Measurements from ENCODE around the gene AIG1.

Gene AIG1

DNA sequence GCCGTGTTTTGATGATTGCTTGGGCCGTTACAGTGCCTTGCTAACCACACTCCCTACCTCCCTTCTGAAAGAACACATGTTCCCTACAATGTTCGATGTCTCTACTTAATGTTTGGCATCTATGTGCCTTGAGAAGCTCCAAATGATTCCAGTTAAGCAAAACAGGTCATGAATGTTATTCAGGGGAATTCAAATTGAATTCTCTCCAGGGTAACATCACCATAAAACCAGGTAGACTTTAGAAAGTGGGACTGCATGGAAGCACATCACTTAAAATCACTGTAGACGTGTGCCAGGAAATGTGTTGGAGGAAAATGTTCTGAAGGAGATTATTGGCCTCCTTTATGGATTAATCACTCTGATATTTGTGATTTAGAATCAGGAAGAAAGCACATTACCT lies 261.7 kb downstream of the AIG1 start:
- no peak overlapping the region for H3K4me2 ChIP-seq (ENCODE audit: low read length)
- no peaks in the 10 kb centered on the region for H3K36me3 ChIP-seq (ENCODE audit: insufficient read depth, low read length)
- no peaks in the 10 kb centered on the region for H3K9me3 ChIP-seq (replicated peaks; ENCODE audit: low read length)
- peaks cover 14% of the 10 kb centered on the region for H3K4me1 ChIP-seq (ENCODE audit: control insufficient read depth, insufficient read depth, low read length)
- no peak overlapping the region for H3K4me3 ChIP-seq (ENCODE audit: low read length)
- no peak overlapping the region for H3K9ac ChIP-seq (ENCODE audit: low read depth, low read length)
- H3K27me3 ChIP-seq (ENCODE audit: control insufficient read depth, insufficient read depth, low read length), result no peaks in the 10 kb centered on the region

DNA sequence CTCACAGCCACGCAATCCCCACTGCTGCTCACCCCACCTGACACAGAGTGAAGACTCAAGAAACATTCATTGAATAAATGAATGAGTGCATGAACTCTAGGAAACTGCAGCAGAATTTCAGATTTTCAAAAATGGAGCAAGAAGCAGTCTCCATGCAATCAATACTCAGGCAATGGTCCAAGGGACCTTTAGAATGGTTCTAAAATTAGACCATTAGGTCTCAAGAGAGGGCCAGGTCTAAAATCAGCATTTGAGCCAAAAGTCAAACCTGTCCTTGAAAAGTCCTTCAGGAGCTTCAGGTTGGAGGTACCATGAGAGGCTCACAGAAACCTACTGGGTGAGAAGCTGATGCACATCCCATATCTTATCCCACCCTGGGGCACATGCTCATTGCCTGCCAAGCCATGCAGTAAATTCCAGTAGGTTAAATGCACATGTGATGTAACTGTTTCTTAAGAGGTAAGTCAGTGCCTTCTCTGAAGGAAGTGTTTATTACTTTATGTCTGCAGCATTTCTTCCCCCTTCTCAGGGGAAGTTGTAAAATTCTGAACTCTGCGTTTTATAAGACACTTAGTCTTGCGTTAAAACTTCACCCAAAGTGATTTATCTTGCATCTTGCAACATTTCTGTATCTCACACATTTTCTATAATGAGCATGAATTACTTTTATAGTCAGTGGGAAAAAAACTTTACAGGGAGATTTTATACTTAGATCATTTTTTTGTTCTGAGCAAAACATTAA lies 263.2 kb downstream of the AIG1 start:
- no peaks in the 10 kb centered on the region for H3K27me3 ChIP-seq (ENCODE audit: control insufficient read depth, insufficient read depth, low read length)
- no peak overlapping the region for H3K4me2 ChIP-seq (ENCODE audit: low read length)
- no peaks in the 10 kb centered on the region for H3K9me3 ChIP-seq (replicated peaks; ENCODE audit: low read length)
- H3K4me3 ChIP-seq (ENCODE audit: low read length), result no peak overlapping the region
- H3K36me3 ChIP-seq (ENCODE audit: insufficient read depth, low read length), result no peaks in the 10 kb centered on the region
- peaks cover 14% of the 10 kb centered on the region for H3K4me1 ChIP-seq (ENCODE audit: control insufficient read depth, insufficient read depth, low read length)
- no peak overlapping the region for H3K9ac ChIP-seq (ENCODE audit: low read depth, low read length)

DNA sequence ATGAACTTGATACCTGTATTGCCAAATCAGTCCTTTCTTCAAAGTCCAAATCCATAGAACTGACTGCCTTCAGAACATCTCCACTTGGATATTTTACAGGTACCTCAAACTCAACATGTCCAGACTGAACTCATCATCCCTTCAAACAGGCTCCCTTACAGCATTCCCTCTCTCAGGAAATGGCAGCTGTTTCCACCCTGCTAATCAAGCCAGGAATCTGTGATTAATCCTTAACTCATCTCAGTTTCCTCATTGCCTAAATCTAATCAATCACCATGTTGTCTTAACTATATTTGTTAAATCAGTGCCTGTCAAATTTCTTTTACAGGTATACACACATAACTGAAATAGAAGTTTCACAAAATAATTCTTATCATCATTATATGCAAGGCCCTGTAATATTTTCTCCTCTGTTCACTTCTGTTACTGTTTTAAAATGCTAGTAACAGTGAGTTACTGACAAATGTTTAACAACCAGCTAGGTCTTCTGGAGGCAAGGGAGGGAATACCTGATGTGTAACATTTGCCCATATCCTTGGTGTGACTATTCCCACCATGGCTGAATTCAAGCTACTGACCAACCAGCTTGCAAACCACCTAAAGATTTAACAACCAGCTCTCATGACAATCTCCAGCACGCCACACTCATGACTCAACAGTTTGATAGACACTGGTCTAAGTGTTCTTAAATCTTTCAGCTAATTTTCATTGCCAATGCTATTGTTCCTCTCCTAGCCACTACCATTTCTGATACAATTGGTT lies 264.9 kb downstream of the AIG1 start:
- Histone ChIP-seq H3K9me3 (replicated peaks; ENCODE audit: low read length) (no peaks in the 10 kb centered on the region), H3K4me3 (ENCODE audit: low read length) (no peak overlapping the region), H3K27me3 (ENCODE audit: control insufficient read depth, insufficient read depth, low read length) (no peaks in the 10 kb centered on the region), H3K9ac (ENCODE audit: low read depth, low read length) (no peak overlapping the region), H3K36me3 (ENCODE audit: insufficient read depth, low read length) (no peaks in the 10 kb centered on the region), H3K4me2 (ENCODE audit: low read length) (no peak overlapping the region), H3K4me1 (ENCODE audit: control insufficient read depth, insufficient read depth, low read length) (peaks cover 14% of the 10 kb centered on the region)

DNA sequence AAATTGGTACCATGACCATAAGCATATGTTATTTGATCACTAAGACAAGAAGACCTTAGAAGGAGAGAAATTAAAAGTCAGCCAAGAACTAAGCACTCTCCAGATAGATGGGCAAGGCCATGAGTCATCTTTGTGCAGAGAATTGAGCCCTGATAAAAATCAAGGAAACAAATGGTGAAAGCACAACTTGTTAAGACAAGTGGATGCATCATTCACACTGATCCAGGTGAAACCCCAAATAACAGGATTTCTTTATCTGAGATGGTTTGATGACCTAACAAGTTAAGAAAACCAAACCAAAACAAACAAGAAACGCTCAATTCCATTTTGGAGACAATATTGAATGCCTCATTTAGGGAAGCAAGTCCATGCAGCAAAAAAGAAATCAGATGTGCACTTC lies 268.2 kb downstream of the AIG1 start:
- Histone ChIP-seq H3K27me3 (ENCODE audit: control insufficient read depth, insufficient read depth, low read length) (no peaks in the 10 kb centered on the region), H3K4me1 (ENCODE audit: control insufficient read depth, insufficient read depth, low read length) (peaks cover 23% of the 10 kb centered on the region), H3K9me3 (replicated peaks; ENCODE audit: low read length) (no peaks in the 10 kb centered on the region), H3K36me3 (ENCODE audit: insufficient read depth, low read length) (no peaks in the 10 kb centered on the region), H3K9ac (ENCODE audit: low read depth, low read length) (no peak overlapping the region), H3K4me2 (ENCODE audit: low read length) (no peak overlapping the region), H3K4me3 (ENCODE audit: low read length) (no peak overlapping the region)

DNA sequence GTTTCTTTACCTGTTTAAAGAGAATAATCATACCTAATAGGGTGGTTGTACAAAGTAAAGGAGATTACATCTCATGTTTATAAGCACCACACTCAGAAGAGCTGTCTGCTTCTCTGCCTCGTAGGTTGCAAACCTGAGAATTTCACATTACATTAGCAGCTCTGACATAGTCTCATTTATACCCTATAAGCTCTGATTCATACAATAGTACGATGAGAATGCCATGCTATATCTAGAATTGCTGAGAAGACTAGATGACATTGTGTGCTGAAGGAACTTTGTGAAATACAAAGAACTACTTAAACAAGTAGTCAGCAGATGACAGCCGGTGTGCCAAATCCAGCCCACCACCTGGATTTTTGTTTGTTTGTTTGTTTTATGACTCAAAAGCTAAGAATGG lies 268.6 kb downstream of the AIG1 start:
- H3K9ac ChIP-seq (ENCODE audit: low read depth, low read length), result no peak overlapping the region

DNA sequence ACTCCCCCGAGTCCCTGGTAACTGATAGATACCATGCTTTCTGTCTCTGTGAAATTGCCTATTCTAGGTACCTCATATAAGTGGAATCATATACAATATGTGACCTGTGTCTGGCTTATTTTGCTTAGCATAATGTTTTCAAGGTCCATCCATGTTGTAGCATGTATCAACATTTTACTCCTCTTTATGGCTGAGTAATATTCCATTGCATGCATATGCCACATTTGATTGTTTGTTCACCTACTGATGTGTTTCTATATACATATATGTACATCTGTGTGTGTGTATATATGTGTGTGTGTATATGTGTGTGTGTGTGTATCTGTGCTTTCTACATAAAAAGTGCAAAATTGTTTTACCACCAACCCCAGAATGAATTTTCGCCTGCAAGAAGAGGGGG lies 270.7 kb downstream of the AIG1 start:
- H3K9me3 ChIP-seq (replicated peaks; ENCODE audit: low read length), result no peaks in the 10 kb centered on the region
- H3K9ac ChIP-seq (ENCODE audit: low read depth, low read length), result no peak overlapping the region
- peaks cover 15% of the 10 kb centered on the region for H3K4me1 ChIP-seq (ENCODE audit: control insufficient read depth, insufficient read depth, low read length)
- H3K27me3 ChIP-seq (ENCODE audit: control insufficient read depth, insufficient read depth, low read length), result no peaks in the 10 kb centered on the region
- no peak overlapping the region for H3K4me3 ChIP-seq (ENCODE audit: low read length)
- no peak overlapping the region for H3K4me2 ChIP-seq (ENCODE audit: low read length)
- no peaks in the 10 kb centered on the region for H3K36me3 ChIP-seq (ENCODE audit: insufficient read depth, low read length)

More for the DNA sequence above, 268.6 kb downstream of the AIG1 start:
- Histone ChIP-seq H3K4me2 (ENCODE audit: low read length) (no peak overlapping the region), H3K4me1 (ENCODE audit: control insufficient read depth, insufficient read depth, low read length) (peaks cover 23% of the 10 kb centered on the region), H3K27me3 (ENCODE audit: control insufficient read depth, insufficient read depth, low read length) (no peaks in the 10 kb centered on the region), H3K9me3 (replicated peaks; ENCODE audit: low read length) (no peaks in the 10 kb centered on the region), H3K36me3 (ENCODE audit: insufficient read depth, low read length) (no peaks in the 10 kb centered on the region), H3K4me3 (ENCODE audit: low read length) (no peak overlapping the region)

DNA sequence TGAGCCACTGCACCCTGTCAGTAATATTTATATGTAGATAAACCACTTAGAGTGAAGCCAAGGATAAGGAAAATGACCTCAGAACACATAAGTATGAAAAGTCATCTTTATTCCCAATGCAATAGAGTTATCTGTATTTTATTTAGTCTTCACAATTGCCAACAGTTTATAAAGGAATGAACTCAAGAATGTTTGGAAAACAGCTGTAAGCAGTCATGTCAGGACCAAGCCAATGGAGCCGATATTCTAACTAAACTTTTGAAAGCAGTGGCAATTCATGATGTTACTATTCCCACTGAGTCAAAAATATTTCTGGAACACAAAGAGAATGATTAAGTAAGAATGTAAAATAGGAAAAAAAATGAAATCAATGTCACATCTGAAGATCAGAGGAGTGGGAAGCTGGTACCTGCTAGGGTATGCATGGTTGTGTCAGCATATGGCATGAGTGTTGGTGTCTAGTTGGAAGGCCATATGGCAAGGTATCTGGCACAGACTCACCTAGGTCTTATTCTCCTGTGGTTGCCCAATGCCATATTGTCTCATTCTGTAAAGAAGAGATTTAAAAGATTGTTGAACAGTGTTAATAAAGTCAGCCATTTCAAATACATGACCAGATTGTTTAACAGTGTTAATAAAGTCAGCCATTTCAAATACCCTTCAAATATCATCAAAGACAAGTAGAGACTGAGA lies 271.6 kb downstream of the AIG1 start:
- Histone ChIP-seq H3K9ac (ENCODE audit: low read depth, low read length) (no peak overlapping the region), H3K4me1 (ENCODE audit: control insufficient read depth, insufficient read depth, low read length) (peaks cover 25% of the 10 kb centered on the region), H3K27me3 (ENCODE audit: control insufficient read depth, insufficient read depth, low read length) (no peaks in the 10 kb centered on the region)

DNA sequence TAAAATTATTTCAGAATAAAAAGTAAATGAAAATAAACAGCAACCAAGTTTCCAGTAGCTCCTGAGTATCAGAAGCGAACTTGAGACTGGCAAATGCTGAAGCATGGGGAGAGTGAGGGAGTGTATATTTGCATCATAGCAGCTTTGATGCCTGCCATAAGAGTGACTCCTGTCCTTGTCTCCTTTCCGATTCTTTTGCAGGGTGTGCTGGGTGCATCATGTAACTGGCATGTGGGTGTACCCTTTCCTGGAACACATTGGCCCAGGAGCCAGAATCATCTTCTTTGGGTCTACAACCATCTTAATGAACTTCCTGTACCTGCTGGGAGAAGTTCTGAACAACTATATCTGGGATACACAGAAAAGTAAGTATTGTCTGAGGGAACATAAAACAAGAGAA lies 272.4 kb downstream of the AIG1 start:
- Histone ChIP-seq H3K4me3 (ENCODE audit: low read length) (no peak overlapping the region), H3K27me3 (ENCODE audit: control insufficient read depth, insufficient read depth, low read length) (no peaks in the 10 kb centered on the region), H3K4me2 (ENCODE audit: low read length) (no peak overlapping the region), H3K9me3 (replicated peaks; ENCODE audit: low read length) (no peaks in the 10 kb centered on the region), H3K4me1 (ENCODE audit: control insufficient read depth, insufficient read depth, low read length) (peaks cover 26% of the 10 kb centered on the region), H3K9ac (ENCODE audit: low read depth, low read length) (no peak overlapping the region), H3K36me3 (ENCODE audit: insufficient read depth, low read length) (no peaks in the 10 kb centered on the region)

More for the DNA sequence above, 271.6 kb downstream of the AIG1 start:
- H3K9me3 ChIP-seq (replicated peaks; ENCODE audit: low read length), result no peaks in the 10 kb centered on the region
- no peak overlapping the region for H3K4me2 ChIP-seq (ENCODE audit: low read length)
- H3K36me3 ChIP-seq (ENCODE audit: insufficient read depth, low read length), result no peaks in the 10 kb centered on the region
- no peak overlapping the region for H3K4me3 ChIP-seq (ENCODE audit: low read length)

DNA sequence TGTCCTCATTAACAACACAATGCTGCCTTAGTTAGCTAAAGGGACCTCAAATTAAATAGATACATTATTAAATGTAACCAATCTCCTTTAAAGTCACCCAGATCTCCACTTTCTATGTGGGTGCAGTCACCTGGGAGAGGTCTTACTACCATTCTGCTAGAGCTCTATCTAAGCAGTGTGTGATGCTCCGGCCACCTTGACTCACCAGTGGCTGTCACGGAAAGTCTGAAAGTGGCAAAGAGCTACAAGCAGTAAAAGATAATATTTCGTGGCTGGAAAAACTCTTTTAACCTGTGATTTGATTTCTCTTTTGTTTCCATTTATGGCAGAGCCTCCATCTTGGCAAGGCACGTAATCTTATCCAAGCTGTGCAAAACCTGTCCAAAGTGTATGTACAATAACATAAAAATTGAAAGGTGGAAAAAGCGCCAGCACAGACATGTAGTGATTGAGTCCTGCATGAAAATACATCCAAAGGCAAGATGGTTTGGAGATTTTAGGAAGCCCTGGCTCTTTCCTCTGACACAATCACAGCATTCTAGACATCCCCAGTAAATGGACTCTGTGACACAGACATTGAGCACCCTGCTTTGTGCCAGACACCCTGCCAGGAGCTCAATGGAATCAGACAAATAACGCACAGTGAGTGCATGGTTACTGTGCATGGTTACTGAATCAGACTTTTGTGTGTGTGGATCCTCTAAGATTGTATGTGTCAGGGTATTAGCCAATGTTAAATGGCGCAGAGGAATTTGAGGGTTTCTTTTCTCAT lies 273.2 kb downstream of the AIG1 start:
- no peaks in the 10 kb centered on the region for H3K9me3 ChIP-seq (replicated peaks; ENCODE audit: low read length)
- H3K4me2 ChIP-seq (ENCODE audit: low read length), result no peak overlapping the region
- H3K36me3 ChIP-seq (ENCODE audit: insufficient read depth, low read length), result no peaks in the 10 kb centered on the region
- H3K9ac ChIP-seq (ENCODE audit: low read depth, low read length), result no peak overlapping the region
- peaks cover 26% of the 10 kb centered on the region for H3K4me1 ChIP-seq (ENCODE audit: control insufficient read depth, insufficient read depth, low read length)
- no peak overlapping the region for H3K4me3 ChIP-seq (ENCODE audit: low read length)
- no peaks in the 10 kb centered on the region for H3K27me3 ChIP-seq (ENCODE audit: control insufficient read depth, insufficient read depth, low read length)

DNA sequence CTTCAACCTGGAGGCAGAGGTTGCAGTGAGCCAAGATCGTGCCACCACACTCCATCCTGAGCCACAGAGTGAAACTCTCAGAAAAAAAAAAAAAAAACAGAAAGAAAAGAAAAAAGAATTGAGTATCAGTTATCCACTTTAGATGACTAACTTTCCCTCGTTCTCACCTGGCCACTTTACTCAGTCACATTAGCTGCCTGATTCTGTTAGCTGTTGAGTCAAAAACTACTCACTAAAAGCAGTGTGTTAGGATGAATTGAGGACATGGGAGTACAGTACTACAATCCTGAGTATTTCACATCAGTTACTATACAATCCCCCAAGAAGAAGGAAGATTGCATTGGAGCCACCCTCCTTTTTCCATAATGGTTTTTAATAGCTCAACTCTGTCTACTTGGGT lies 275.2 kb downstream of the AIG1 start:
- Histone ChIP-seq H3K4me1 (ENCODE audit: control insufficient read depth, insufficient read depth, low read length) (peaks cover 26% of the 10 kb centered on the region), H3K9ac (ENCODE audit: low read depth, low read length) (peak overlapping the region; percentile 12)

More for the DNA sequence above, 275.2 kb downstream of the AIG1 start:
- H3K36me3 ChIP-seq (ENCODE audit: insufficient read depth, low read length), result no peaks in the 10 kb centered on the region
- H3K27me3 ChIP-seq (ENCODE audit: control insufficient read depth, insufficient read depth, low read length), result no peaks in the 10 kb centered on the region
- H3K4me2 ChIP-seq (ENCODE audit: low read length), result peak overlapping the region; percentile 29
- no peak overlapping the region for H3K4me3 ChIP-seq (ENCODE audit: low read length)
- no peaks in the 10 kb centered on the region for H3K9me3 ChIP-seq (replicated peaks; ENCODE audit: low read length)

All from skeletal muscle satellite cell (primary cell).